NCI-H526 (cell line): ENCODE measurements around the gene PDLIM7.

Source experiments
- DNase-seq, 2 experiments: peaks; one replicate each; lab custom pipeline; 2025; lab: John Stamatoyannopoulos, UW

The PDLIM7 gene

DNA sequence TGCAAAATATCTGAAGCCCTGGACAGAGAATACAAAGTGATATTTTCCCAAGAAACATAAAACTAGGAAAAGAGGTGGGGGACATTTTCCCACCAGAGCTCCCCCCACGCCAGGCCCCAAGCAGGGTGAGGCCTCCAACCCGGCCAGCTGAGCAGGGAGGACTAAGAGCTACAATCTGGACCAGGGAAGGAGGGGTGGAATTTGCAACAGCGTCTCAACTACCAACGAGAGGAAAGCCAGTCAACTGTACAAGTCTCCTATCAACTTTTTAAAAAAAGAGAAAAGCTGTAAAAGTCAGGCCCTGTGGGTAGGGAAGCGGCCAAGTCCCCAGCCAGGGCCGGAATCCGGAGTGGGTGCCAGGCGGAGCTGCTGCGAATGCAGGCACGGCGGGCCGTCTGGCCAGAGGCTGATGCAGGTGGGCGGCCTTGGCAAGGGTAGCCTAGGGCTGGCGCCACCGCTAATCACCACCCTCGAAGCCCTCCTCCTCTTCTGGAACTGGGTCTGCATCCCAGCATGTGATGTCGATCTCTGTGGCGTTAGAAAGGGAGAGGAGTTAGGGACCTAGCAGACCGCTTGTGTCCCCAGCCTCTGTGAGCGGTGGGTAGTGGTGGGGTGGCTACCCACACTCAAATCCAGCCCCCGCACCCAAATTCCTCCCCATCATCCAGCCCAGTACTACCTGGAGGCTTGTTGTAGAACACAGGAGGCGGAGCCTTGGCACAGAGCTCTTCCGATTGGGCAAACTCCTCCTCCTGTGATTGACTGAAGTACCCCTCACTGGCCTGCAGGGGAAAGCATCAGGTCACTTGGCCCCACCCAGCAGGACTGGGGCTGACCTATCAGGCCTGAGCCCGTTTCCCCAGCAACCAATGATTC, 40.2 kb downstream of the PDLIM7 start:
- DNase-seq, result peak; percentile 94 to 95

- DNase-seq, result no peak
Observed at GRCh38 chr5:177456591-177456964, 40.8 kb downstream of the PDLIM7 start.

DNA sequence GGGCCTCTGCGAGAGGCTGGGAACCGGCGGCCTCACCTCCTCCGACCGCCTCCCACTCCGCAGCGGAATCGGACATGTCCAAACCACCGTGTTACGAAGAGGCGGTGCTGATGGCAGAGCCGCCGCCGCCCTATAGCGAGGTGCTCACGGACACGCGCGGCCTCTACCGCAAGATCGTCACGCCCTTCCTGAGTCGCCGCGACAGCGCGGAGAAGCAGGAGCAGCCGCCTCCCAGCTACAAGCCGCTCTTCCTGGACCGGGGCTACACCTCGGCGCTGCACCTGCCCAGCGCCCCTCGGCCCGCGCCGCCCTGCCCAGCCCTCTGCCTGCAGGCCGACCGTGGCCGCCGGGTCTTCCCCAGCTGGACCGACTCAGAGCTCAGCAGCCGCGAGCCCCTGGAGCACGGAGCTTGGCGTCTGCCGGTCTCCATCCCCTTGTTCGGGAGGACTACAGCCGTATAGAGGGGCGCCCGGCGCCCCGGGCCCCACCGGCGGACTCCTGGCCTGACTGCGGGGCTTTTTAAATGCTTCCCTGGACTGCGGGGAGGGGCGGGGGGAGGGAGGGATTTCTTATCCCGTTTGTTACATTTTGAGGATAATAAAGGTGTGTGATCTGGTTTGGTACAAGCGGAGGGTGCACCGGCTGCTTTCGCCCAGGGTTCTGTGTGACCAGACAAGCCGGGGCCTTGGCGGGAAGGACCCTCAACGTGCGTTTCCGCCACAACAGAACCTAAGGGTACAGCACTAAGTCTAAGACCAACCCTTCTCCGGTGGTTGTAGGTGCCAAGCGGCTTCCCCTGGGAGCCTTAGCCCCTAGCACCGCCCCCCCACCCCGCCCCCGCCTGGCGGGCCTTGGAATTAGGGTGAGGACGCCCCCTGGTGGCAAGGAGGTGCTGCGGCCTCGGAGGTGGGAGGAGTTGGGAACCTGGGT, 41.5 kb downstream of the PDLIM7 start:
- peak; percentile 78 to 93 for DNase-seq

GRCh38 chr5:177455036-177455660, 42.3 kb downstream of the PDLIM7 start:
- DNase-seq, result peak; percentile 50 to 88

- peak; percentile 56 to 91 for DNase-seq
Observed at GRCh38 chr5:177454397-177455035, 42.9 kb downstream of the PDLIM7 start.

- peak in 1 of 2 experiments; percentile 73 for DNase-seq
Observed at GRCh38 chr5:177453852-177454396, 43.5 kb downstream of the PDLIM7 start.

DNA sequence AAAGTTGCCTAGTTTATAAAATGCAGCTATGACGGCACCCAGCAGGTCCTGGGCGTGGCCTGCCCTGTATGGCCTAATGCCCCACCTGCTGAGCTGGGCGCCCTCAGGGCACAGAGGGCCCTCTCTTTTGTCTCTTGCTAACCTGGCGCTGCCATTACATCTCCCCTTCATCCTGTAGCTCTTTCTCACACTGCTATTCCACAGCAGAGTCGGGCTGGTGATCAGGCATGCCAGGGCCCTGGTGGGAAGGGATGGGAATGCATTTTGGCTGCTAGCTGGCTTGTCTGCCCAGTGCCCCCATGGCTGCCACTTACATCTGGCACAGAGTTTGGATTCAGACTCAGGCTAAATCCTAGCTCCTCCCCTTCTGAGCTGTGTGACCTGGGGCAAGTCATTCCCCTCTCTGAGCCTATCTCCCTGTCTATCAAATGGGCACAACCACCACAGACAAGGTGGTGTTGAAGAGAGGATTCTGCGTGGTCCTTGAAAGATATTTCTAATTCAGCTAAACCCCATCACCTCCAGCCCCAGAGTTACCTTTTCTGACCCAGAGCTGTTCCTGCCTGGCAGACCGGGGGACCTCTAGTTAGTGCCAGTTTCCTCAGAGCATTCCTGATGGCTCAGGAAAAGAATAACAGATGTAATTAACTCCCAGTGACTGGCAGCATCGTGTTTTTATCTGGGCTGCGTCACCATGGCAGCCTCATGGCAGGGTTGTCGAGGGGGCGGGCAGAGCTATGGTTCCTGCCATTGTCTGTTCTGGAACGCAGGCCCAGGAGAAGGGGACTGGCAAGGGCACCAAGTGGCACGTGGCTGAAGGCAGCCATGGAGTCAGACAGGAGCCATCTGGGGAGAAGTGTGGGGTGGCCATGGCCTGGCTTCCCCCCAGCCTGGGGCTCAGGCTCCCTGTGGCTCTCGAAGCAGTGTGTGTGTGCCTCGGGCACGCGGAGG, 44.4 kb downstream of the PDLIM7 start:
- DNase-seq, result peak in 1 of 2 experiments; percentile 24

DNA sequence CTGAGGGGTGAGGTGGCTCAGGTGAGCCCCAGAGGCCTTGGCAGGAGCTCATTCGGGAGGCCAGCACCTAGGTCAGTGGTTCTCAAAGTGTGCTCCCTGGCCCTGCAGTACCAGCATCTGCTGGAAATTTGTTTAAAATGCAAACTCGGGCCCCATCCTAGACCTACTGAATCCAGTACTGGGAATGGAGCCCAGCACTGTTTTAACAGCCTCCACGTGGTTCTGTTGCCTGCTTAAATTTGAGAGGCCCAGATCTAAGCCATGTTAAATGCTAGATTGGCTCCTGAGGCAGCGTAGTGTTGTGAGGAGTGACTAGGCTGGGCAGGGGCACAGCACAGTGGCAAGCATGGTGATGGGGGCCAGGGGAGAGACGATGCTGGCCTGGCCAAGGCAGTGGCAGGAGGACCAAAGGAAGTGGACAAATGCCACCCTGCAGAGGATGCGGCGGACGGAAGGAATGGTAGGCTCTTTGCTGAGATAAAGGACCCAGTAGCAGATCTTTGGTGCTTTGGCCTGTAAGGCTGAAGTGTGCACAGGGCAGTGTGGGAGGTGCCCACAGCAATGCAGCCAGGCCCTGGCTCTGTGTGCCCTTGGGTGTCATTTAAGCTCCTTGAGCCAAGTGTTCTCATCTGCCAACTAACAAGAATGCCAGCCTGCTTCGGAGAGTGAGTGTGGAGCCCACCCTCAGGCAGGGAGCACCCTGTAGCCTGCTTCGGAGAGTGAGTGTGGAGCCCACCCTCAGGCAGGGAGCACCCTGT, 46.6 kb downstream of the PDLIM7 start:
- DNase-seq, result peak; percentile 35 to 78

GRCh38 chr5:177449140-177450061, 48.0 kb downstream of the PDLIM7 start:
- DNase-seq, result peak in 1 of 2 experiments; percentile 44

DNA sequence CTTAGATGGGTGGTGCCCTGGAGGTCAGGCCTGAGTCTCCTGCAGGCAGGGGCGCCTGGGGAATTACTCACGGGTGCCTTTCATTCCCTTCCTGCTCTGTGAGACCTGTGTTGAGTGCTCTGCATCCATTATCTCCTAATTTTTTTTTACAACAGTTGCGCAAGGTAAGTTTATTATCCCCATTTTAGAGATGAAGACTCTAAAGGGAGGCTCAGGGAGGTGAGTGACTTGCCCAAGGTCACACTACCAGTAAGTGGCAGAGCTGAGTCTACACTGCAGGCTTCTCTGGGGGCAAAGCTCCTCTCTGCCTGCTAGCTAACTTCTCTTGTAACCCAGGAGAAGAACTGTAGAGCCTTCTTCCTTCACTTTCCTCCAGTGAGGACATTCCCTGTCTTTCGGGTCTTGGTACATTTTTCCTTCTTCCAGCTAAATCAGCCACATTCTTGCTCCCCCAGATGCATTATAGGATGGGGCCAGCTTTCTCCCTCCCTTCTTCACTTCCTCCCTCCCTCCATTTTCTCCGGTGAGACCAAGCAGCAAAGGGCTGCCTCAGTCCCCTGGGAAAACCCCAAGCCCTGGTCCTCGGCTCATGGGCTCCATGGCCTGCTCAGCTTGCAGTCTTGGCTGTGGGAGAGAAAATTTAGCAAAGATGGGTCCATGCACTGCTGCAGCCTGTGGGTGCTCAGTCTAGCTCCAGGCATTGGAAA, 49.0 kb downstream of the PDLIM7 start:
- DNase-seq, result peak in 1 of 2 experiments; percentile 23

DNA sequence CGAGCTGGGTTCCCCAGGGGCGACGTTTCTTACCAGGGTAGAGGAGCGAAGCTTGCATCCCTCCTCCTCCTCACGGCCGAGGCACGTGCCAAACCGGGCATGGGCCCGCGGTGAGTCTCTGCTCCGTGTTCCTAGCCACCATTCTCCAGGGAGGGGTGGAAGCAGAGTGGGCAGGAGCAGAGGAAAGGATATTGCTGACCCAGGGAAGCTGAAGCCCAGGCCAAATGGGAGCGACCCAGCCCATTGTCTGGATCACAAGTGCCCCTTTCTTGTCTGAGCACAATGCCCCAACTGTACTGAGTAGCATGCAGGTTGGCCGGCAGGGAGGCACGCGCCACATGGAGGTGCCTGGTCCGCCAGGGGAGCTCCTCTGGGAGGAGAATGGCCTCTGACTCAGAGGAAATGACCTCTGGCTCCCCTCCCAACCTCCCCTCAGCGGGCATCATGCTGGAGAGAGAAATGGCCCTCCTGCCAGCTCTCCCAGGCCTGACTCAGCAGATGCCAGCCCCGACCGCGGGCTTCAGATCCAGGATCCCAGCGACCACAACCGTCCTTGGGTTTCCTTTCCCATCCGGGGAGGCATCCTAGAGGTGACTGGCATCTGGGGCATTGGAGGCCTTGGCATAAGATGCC, 49.7 kb downstream of the PDLIM7 start:
- peak in 1 of 2 experiments; percentile 52 for DNase-seq

DNA sequence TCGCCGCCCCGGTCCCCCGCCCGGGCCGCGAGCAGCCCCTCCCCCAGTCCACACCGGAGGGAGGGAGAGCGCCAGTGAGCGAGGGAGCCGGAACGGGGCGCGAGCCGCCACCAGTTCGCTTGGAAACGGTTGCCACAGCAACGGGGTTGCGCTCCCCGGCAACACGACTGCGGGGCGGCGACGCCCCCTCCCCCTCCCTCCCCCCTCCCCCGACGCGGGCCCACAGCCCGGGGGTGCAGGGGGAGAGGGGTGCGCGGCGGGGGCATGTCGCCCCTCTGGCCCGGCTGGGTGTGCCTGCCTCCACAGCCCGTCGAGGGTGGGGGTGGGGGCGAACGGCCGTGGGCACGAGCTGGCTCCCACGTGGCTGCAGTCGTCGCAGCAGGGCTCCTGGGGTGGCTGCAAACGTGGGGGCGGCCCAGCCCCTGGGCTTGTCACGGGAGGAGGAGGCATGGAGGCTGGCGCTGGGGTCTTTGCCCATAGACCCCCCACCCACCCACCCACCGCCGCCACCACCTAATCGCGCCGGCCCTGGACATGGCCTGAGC, 50.3 kb downstream of the PDLIM7 start:
- DNase-seq, result peak in 1 of 2 experiments; percentile 86

DNA sequence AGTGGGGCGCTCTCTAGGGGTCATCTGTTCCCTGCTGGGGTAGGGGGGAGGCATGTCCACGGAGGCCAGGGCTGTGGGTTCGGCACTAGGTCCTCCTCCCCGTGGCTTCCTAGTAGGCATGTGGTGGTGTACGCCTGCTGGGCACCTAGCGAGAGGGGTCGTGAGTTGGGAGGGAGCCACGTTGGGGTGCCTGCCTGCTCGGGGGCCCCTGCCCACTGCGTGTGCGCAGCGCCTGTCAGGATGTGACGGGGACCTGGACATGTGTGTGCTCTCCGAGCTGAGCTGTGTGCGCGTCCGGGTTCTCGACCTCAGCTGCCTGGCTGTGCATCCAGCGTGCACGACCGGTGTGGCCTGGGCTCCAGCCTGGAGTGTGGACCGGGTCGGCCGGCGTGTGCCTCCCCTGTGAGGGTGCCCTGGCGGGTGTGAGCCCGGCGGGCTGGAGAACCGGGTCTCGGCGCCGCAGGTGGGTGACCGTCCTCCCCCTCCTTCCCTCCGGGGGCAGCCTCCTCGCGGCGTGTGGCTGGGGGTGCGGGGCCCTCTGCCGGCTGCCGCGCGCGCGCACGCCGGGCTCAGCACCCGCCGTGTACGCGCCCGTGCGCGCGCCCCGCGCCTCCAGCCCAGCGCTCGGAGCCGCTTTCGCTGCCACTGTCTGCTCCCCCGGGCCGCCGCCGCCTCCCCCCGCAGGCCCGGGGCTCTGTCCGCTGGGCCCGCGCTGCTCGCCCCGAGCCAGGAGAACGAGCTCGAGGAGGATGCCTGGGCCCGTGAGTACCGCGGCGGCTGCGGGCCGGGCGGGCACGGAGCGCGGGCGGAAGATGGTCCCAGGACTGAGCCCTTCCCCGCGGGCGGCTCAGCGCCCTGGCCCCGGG, 51.0 kb downstream of the PDLIM7 start, which contains the start of gene PRR7:
PRR7 (plus strand) TSS at position 615 of the 866 bp plus-strand sequence. CDS start 8,254 bp downstream, outside the sequence.
- peak in 1 of 2 experiments; percentile 79 for DNase-seq

DNA sequence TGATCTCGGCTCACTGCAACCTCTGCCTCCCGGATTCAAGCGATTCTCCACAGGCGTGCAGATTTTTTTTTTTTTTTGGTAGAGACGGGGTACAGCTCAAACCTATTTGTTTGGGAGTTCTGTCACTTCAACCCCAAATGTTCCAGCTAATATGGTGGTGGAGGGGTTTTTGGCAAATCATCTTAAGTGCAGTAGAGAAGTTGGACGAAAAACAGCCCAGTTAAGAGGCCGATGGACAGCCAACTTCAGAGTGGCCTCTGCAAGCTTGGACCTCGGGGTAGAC, 51.5 kb downstream of the PDLIM7 start:
- no peak for DNase-seq

- no peak for DNase-seq
Observed at GRCh38 chr5:177445052-177445916, 52.1 kb downstream of the PDLIM7 start.
